Stimulated activated CD4-positive, alpha-beta T cell treated with anti-CD3 and anti-CD28 coated beads, Interleukin-4, amount 100 ng/mL, for 1 hour (primary cell): Measurements from ENCODE around the gene MINDY1.

Source experiments
- DNase-seq: peaks from one replicate; pipeline ENCODE4 v3.0.0-alpha.2; 2020

The MINDY1 gene

DNA sequence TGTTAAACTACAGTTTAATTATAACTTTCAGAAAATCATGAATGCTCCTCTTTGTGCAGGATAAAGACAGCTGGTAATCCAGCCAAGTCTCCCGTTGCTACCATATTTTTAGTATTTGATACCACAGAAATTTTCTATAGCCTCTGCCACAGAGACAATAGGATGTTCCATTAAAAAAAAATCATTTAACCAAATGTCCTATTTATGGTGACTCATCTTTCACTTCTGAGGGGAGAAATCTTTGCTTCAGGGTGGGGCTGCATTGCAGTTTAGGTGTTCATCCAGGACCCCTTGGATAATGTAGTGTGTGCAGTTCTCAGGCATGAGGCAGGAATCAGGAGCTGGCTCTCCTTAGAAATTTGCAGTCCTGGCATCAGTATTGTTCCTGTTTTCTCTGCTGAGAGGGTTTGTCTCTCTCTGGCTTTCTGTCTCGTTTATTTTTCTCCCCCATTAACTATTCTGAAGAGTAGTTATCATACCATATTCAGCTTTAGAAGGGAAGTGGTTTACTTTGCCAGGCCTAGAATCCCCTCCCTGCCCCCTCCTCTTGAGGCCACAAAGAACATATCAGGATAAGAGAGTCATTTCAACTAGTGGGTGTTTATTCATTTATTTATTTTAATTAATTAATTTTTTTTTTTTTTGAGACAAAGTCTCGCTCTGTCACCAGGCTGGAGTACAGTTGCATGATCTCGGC is 4.6 kb upstream of the MINDY1 start:
- no peak for DNase-seq

DNA sequence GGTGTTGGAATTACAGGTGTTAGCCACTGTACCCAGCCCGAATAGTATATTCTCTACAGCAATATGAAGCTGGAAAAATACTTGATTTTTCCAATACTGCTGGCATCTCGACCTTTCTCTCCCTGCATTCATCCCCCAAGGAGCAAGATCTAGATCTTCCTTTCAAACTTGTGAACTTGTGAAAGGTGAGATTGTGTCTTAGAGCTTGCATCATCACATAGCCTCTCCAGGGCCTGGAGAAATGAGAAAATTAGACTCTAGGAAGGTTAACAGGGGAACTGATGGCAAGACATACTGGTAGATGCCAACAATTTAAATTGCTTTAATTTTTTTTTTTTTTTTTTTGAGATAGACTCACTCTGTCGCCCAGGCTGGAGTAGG is 3.6 kb upstream of the MINDY1 start:
- no peak for DNase-seq

DNA sequence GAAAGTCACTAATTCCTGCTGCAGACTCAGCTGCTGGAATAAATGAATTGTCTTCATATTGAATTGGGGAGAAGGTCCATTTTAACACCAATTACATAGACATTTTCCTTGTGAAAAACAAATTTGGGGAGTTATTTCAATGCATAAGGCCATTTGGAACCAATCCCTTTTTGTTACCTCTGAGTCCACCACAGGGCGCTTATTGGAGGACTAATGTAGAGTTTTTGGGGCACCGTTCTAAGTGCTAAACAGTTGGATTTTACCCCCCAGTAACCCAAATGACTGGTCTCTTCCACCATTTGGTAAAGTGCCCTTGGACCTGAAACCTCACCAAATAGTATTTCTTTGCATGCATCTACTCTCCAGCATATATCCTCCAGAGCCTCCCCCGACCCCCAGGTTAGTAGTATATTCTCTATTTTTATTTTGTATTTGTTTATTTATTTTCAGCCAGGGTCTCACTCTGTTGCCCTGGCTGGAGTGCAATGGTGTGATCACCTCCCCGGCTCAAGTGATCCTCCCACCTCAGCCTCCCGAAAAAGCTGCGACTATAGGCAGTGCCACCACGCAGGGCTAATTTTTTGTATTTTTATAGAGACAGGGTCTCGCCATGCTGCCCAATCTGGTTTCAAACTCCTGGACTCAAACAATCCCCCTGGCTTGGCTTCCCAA is 3.1 kb upstream of the MINDY1 start:
- no peak for DNase-seq

DNA sequence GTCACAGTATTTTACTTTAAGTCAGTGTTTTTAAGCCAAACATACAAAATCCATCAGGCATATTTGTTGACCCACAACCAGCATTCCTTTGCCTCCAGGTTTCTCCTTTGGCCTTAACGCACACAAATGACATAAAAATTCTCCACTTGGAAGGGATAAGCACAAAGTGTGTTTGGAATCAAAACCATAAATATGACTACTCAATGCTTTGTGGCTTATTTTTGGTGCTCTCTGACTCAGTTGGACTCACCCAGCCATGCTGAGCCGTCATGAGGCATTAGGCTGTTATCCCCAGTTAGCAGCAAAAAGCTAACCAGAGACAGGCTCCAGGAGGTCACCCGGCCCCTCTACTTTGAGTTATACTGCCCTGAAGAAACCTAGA is 2.5 kb upstream of the MINDY1 start:
- DNase-seq: no peak

DNA sequence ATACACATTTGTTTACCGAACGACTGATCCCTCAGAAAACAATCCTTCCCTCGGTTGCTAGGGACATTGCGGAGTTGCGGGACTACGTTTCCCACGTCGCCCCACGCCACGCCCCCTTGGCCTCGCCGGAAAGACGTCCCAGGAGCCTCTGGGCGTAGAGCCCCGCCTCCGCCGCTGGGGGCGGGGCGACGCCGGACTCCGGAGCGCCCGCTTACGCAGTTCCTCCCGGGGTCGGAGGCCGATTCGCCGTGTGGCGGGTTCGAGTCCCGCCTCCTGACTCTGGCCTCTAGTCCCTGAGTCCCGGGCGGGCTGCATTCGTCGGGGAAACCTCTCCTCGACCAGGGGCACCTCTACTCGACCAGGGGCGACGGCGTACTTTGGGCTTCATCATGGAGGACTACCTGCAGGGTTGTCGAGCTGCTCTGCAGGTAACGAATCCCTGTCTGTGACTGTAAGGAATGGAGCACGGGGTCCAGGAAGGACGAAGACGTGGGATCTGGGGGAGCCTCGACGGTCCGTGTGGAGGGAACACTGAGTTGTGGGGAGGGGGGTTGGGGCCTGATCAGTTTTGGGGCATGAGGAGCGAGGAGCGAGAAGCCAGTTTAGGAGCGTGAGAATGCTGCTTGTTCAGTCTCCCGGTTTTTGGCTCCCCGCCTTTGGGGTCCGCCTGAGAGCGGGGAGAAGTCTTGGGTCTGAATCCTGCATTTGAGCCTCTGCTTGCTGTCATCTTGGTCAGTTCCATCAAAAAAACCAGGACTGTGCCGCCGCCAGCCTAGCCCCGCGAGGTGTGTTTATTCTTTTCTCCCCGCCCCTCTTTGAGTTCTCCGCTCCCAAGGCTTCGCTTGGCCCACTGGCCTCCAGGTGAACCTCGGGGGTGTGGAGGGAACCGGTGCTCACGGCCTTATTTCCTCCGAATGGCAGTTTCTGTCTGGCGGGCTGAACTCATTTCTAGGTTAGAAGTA is 1.8 kb upstream of the MINDY1 start, which contains the start of gene PRUNE1:
PRUNE1 (plus strand) TSS at position 206 of the 962 bp plus-strand sequence; CDS start at position 390, 184 bp downstream.
- peak; percentile 97 for DNase-seq

DNA sequence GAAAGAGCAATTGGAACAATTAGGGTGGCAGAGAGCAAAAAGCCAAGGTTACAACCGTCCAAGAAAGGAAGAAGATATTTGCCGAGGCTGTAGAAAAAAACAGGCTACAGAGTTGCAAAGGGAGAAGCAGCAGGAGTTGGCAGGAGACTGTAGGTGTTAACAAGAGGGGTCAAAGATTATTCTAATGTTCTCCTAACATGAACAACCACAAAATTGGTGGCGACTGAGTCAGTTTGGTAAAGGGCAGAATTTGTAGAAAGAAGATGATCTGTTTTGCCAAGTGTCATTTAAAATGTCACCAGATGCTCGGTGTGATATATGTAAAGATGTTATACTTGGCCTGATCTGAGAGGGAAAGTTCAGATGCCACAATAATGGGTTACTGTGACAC is 1.1 kb upstream of the MINDY1 start:
- no peak for DNase-seq

DNA sequence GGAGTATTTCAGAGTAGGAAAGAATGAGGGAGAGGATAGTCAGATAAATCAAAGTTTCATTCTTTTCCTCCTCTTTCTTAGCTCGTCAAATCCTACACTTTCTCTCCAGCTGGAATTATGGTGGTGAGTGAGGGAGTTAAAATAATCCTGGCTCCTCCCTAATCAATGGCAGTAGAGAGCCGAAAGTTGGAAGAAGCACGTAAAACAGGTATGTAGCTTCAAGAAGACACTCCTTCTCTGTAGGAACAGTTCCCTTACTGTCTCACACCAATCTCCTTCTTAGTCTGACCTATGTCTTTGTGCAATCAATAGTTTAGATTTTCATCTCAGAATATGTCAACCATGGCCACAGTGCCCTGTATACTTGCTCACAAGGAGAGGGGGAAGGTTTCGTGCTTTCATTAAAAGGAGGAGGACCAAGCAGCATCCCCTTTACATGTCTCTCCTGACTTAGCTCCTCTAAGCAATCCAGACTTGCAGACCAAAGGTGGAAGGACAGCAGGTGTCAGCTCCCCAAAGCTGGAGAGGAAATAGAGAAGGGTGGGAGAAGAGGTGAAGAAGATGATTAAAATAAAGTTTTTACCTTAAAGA is 878 bp downstream of the MINDY1 start:
- no peak for DNase-seq

DNA sequence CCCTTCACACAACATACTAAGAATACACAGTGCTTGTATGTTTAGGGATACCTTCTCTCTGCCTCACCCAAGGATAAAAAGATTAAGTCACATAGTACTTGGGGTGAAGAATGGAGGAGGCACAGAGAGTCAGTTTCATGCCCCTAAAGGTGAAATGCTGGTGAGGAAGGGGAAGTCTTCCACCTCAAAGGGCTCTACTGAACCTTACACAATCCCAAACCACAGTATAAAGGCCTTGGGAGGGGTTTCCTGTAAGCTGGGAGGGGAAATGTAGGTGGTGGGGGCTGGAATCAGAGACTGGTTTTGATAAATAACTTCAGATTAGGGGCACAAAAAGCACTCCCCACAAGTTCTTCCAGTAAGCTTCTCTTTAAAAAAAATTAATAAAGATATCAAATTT is 3.5 kb downstream of the MINDY1 start:
- DNase-seq: no peak

DNA sequence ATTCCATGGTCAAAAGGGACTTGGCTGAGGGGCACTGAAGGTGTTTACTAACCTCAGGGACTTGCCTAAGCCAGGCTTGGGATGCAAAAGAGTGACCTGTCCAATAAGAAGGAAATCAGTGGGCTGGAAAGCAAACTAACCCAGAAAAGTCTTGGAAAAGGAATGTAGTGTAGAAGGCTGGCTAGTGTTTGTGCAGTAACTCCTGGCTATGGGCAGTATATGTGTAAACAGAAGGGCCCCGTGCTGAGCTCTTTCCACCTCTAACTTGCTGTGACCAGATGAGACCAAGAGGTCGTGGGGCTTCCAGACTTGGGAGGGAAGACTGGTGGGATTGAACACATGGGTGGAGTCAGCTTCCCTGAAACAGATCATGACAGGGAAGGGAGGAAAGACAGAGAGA is 4.1 kb downstream of the MINDY1 start:
- DNase-seq: no peak

DNA sequence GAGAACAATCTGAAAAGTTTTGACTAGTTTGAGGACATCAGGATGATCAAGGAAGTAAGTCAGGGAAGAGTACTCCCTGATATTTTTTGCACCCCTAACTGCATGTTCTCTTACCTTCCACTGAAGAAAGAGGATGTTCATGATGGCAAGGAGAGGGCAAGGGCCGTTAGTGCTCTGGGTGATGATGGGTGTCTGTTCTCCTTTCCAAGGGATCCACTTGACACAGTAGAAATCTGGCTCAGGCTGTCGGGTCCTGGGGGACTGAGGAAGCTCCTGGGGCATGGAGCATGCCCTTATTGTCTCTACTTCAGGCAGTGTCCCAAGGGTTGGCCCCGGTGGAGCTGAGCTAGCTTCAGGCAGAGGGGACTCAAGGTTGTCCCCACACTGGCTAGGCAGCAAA is 4.7 kb downstream of the MINDY1 start:
- no peak for DNase-seq

DNA sequence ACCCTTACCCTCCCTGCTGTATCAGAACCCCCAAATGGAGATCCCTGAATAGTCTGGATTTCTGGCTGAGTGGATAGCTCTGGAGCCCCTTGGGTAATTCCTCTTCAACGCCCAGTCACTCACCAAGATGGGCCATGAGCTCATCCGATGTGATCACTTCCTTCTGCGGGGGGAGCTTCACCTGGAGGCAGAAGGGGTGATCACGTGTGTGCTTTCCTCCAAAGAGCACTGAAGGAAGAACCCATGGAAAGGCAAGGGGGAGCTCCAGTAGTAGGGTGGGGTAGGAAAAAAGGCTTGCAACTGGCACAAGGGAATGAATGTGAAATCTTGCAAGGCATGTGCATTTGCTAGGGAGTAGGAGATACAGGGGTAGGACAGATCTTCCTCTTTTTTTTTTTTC is 5.1 kb downstream of the MINDY1 start:
- DNase-seq: no peak

DNA sequence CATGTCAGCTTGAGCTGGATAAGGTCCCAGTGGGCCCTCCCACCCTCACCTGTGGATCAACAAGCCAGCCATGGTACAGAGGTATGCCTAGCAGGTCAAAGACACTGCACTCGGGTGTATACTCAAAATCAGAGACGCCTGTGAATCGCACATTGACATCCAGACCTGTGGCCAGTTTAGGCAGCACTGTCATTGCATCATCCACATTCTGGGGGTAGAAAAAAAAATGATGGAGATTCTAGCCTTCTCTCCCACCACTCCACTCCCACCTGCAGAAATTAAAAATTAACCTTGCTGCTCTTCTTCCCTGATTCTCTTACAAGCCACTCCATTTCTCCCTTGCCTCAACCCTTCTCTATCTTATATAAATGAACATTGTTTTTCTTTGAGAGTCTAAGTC is 6.3 kb downstream of the MINDY1 start:
- no peak for DNase-seq

DNA sequence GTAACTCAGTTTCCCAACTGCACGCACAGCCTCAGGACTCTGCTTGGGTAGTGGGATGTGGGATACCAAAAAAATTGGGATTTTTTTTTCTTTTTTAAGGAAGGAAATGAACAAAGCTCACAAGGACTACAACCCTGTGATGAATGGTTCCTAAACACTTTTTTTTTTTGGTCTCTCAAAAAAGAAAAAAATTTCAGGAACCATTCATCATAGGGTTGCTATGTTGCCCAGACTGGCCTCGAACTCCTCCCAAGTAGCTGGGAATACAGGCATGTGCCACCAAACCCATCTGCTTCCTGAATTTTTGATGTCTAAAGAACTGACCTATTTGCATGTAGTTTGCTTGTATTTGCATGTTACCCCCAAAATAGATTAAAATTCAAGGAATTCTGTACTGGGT is 6.8 kb downstream of the MINDY1 start:
- no peak for DNase-seq

DNA sequence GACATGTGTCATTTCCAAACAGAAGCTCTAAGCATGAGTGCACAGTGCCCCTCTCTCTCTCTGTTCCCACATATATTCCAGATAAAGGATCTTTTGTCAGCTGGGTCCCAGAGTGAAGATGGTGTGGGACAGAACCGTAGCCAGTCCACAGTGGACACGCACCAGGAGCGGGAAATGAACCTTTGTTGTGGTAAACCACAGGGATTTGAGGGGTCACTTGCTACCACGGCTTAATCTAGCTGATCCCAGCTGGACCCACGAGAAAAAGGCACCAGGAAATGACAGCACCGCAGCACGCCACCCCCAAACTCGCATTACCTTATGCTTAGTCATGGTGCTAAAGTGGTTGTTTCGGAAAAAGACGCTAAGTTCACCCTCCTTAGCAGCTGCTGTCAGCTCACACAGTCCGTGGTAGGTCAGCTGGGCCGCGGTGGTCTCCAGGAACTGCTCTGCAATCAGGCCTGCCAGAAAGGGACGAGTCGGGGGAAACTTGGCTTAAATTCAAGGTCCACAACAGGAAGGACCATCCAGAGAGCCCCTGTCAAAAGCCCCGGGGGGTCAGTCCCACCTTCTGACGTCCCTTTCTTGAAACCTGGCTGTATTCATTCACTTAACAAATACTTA is 7.5 kb downstream of the MINDY1 start:
- DNase-seq: no peak

DNA sequence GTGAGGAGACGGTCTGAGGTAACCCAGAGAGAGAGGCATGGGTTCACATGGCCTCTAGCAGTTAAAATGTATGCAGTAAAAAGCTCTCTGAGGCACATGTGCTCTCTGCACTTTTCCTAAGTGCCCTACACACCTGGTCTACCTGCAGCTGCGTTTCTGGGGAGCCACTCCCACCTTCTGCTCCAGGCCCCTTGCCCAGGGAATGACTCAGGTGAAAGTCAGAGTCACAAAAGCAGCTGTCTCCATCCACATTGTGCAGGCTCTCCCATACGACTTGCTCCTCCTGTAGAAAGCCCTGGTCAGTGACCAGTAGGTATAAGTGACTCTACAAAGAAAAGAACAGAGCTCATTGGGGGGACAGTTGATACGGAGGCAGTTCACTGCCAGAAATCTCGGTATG is 8.8 kb downstream of the MINDY1 start:
- DNase-seq: no peak

DNA sequence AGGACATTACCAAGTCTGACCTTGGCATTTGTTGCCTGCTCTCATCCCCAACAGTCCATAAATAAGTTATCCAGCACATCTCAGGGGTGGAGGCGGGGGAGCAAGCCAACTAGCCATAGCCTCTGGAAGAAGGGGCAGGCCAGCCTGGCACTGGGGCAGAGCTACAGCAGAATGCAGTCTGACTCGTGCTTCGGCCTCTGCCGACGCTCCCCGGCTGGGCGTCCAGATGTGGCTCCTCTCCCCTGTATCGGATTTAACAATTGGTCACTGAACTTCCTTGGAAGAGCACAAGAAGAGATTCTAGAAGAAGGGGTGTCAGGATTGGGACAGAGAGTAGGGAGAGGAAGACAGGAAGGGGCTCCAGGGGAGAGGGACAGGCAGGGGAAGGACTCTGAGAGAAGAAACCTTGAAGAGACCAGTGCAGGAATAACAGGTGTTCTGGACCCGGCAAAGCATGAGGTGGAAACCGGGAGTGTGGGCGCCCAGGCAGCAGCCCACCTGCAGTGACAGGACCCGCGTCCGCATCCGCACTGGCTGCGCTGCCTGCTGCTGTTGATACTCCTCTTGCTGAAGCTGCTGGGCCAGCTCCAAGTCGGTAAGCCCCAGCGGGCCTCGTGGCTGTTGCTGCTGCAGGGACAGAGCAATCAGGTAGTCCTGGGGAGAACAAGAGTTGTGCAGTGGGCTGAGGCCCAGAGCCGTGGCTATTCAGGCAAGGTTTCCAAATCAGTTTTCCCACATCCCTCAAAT is 9.4 kb downstream of the MINDY1 start:
- no peak for DNase-seq

DNA sequence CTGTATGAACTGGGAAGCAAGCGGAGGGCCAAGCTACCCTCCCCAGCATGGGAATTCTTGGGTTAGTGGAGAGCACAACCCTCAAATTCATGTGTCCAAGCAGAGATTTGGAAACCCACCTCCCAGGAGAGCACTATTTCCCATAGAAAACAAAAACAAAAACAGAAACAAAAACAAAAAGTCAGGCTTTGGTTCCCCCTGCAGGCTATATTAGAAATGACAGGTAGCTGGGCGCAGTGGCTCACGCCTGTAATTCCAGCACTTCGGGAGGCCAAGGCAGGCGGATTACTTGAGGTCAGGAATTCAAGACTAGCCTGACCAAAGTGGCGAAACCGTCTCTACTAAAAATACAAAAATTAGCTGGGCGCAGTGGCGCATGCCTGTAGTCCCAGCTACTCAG is 10.8 kb downstream of the MINDY1 start:
- no peak for DNase-seq

DNA sequence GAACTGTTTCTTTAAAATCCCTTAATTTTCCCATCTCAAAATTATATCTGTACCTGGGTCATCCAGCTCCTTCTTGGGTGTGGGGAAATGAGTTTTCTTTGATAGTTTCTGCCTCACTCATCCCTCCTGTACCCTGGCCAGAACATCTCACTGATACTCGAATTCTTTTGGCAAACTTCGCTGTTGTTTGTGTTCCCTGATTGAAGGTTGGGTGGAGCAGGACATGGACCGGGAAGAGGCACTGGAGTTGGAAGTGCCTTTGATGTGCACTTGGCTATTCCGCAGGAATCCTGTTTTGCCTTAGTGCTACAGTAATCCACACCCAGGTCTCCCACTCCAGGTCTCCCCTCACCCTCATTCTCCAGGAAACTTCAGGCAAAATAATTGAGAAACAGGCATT is 11.2 kb downstream of the MINDY1 start:
- no peak for DNase-seq

DNA sequence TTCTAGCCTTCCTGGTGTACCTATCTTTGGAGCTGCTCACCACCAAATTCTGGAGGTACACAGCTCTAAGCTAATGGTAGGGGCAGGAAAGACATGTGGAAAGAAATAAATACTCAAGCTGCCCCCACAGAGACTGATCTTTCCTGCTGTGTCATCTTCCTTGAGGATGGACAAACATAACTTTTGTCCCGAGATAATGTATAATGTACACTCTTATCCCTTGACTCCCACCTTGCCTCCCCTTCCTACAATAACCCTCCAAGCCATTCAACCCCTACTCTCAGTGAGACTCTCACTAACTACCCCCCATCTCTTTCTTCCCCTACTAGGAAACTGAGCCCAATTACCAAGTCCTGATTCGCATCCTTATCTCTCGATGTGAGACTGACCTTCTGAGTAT is 12.5 kb downstream of the MINDY1 start:
- no peak for DNase-seq

DNA sequence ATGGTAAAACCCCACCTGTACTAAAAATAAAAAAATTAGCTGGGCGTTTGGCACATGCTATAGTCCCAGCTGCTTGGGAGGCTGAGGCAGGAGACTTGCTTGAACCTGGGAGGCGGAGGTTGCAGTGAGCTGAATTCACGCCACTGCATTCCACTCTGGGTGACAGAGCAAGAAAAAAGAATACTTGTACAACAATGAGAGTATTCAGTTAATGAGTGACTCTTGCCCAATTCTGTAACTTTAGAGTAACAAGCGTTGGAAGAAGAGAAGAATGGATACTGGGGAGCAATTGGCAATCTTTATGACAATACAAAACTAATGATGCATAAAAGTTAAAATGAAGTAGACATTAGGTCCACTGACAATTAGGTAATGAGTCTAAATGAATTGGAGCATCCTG is 14.1 kb downstream of the MINDY1 start:
- DNase-seq: no peak

DNA sequence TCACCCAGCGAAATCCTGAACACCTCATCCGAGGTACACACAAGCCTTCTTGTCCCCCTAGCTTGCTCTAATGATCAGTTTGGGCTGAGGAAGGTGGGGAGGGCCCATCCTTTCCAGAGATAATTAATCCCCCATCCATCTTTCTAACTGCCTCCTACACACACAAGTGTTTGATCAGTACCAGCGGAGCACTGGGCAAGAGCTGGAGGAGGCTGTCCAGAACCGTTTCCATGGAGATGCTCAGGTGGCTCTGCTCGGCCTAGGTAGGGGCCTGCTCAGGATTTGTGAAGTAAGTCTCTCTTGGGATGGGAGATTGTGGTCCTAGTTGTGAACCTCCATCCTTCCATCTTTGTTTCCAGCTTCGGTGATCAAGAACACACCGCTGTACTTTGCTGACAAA is 18.8 kb downstream of the MINDY1 start:
- DNase-seq: no peak

DNA sequence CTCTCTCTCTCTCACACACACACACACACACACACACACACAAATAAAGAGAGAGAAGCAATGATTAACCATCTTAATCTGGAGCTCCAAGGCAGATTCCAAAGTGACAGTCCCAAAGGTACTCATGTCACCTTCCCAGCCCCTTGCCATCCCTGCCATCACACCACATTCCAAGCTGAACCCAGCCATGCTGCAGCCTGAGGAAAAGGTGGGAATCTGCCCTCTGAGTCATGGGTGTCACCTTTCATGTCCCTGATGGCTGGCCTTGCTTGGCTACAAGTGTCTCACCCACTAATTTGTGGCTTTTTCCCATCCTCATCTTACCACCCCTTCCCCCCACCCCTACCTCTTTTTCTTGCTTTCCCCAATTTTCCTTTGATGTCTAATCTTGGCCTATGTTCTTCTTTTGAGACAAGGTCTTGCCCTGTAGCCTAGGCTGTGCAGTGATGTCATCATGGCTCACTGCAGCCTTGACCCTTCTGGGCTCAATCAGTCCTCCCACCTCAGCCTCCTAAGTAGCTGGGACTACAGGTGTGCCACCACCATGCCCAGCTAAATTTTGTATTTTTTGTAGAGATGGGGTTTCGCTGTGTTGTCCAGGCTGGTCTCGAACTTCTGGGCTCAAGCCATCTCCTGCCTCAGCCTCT is 21.4 kb downstream of the MINDY1 start:
- no peak for DNase-seq
